ENCODE measurements around the gene TAF11L7.
"Not testable (repeated sequence)": the region's sequence is repeated elsewhere in the genome, so short reads cannot be mapped to it uniquely, and the experiment has no call there.

Gene TAF11L7
- 0 reads per million in 2 donors for total RNA-seq

DNA sequence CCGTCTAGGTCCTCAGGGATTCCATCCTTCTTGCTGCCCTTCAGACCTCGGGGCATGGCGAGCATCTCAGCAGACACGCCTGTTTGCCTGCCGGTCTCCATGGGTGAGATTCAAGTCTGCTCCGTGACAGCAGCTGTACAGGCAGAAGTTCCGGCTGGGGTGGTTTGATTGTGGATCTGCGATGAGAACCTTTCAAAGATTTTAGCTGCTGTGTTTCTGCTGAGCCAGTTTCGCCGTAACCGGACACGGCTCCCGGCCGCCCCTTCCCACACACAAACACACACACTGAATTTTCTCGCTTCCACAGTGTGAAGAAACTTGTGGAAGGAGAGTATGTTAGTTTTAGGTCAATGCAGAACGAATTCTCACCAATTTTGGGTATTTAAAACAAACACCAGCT, at the start of gene TAF11L7:
TAF11L7 (minus strand) TSS at position 101 of the 400 bp plus-strand sequence.
- not testable (repeated sequence) for DNase-seq

- no peak for DNase-seq
These were observed 48.6 kb upstream of the TAF11L7 start, which contains the start of gene TAF11L14 for GRCh38 chr5:17634160-17634559. TSS of gene TAF11L14 (plus strand) at chr5:17634460.

- not testable (repeated sequence) for DNase-seq
These were observed 46.2 kb upstream of the TAF11L7 start, which contains the start of gene TAF11L13 for GRCh38 chr5:17631788-17632187. TSS of gene TAF11L13 (plus strand) at chr5:17632088.

GRCh38 chr5:17625686-17626085, 40.1 kb upstream of the TAF11L7 start:
- DNase-seq = no peak

GRCh38 chr5:17620627-17621026, 35.1 kb upstream of the TAF11L7 start:
- DNase-seq = no peak

GRCh38 chr5:17619354-17619753, 33.8 kb upstream of the TAF11L7 start:
- no peak for DNase-seq

DNA sequence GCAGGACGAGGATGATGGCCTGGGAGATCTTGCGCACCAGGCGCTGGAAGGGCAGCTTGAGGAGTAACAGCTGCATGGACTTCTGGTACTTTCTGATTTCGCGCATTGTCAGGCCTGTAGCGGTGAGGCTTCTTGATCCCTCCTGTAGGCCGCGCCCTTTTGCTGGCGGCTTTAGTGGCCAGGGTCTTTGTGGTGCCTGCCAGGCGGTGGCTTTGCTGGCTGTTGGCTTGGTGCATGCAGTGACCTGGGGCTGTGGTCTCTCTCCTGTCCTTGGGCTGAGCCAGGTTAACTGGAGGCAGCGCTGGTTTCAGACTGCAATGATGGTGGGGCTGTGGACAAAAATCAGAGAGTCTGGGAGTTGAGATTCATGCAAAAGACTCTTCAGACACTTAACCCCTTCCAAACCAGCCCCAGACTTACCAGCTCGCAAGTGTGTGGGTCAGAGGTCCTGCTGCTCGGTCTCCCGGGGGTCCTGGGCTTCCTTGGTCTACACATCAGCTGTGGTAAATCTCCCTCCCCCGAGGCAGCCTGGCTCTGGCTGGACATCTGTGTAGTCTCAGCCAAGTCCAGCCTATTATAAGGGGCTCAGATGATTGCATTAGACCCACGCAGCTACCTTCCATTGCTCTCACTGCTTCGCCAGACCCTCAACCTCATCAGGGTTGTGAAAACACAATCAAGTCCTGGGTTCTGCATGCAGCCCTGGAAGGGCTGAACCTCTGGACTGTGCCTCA, 29.5 kb upstream of the TAF11L7 start:
- no peak for DNase-seq

DNA sequence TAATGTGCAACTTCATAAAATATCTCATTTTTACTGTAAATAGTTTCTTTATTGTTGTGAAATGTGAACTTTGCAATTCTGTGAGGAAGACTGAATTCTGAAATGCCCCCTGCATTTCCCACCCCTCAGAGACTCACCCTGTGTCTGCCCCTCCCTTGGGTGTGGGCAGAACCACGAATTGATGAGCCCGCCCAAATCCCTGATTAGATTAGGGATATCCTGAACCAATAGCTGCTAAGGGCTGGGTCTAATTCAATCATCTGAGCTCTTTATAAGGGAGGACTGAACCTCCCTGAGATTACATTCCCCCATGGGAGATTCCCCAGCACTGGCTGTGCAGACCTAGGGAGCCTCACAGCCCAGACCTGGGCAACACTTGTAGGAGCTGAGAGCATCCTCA, 24.5 kb upstream of the TAF11L7 start, which contains the start of gene TAF11L12:
TAF11L12 (plus strand) TSS at position 301 of the 400 bp plus-strand sequence.
- DNase-seq = not testable (repeated sequence)

- DNase-seq = not testable (repeated sequence)
These were observed 21.9 kb upstream of the TAF11L7 start for GRCh38 chr5:17607461-17607860.

DNA sequence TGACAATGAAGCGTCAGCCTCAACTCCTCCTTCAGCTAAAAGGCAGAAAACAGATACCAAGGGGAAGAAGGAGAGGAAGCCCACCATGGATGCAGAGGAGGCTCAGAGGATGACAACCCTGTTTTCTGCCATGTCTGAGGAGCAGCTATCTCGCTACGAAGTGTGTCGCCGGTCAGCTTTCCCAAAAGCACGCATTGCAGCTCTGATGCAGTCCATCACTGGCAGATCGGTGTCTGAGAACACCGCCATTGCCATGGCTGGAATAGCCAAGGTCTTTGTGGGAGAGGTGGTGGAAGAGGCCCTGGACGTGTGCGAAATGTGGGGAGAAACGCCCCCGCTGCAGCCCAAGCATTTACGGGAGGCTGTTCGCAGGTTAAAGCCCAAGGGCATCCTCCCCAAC, 19.4 kb upstream of the TAF11L7 start:
- DNase-seq = no peak

DNA sequence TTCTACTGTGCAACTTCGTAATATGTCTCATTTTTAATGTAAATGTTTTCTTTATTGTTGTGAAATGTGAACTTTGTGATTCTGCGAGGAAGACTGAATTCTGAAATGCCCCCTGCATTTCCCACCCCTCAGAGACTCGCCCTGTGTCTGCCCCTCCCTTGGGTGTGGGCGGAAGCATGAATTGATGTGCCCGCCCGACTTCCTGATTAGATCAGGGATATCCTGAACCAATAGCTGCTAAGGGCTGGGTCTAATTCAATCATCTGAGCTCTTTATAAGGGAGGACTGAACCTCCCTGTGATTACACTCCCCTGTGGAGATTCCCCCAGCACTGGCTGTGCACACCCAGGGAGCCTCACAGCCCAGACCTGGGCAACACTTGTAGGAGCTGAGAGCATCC, 18.3 kb upstream of the TAF11L7 start, which contains the start of gene TAF11L11:
TAF11L11 (plus strand) TSS at position 304 of the 400 bp plus-strand sequence.
- DNase-seq = not testable (repeated sequence)

DNA sequence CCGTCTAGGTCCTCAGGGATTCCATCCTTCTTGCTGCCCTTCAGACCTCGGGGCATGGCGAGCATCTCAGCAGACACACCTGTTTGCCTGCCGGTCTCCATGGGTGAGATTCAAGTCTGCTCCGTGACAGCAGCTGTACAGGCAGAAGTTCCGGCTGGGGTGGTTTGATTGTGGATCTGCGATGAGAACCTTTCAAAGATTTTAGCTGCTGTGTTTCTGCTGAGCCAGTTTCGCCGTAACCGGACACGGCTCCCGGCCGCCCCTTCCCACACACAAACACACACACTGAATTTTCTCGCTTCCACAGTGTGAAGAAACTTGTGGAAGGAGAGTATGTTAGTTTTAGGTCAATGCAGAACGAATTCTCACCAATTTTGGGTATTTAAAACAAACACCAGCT, 12.2 kb upstream of the TAF11L7 start, which contains the start of gene TAF11L10:
TAF11L10 (minus strand) TSS at position 101 of the 400 bp plus-strand sequence.
- DNase-seq = not testable (repeated sequence)

- DNase-seq = not testable (repeated sequence)
These were observed 8.7 kb upstream of the TAF11L7 start, which contains the start of gene TAF11L9 for GRCh38 chr5:17594255-17594654. TSS of gene TAF11L9 (minus strand) at chr5:17594394.

DNA sequence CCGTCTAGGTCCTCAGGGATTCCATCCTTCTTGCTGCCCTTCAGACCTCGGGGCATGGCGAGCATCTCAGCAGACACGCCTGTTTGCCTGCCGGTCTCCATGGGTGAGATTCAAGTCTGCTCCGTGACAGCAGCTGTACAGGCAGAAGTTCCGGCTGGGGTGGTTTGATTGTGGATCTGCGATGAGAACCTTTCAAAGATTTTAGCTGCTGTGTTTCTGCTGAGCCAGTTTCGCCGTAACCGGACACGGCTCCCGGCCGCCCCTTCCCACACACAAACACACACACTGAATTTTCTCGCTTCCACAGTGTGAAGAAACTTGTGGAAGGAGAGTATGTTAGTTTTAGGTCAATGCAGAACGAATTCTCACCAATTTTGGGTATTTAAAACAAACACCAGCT, 5.3 kb upstream of the TAF11L7 start, which contains the start of gene TAF11L8:
TAF11L8 (minus strand) TSS at position 101 of the 400 bp plus-strand sequence.
- DNase-seq = not testable (repeated sequence)

All from activated gamma-delta T cell (primary cell).